PC-9 (cell line): ENCODE measurements around the gene ZNHIT1. TPM values are rescaled to one million over a fixed set of nuclear protein-coding genes. Genes with fewer than 3 reads are reported as not detected.

ENCODE experiments used
- BruUV-seq: library from RNA; stranded (reverse); fragments of 400-500 nt; replicated peaks from 2 replicates; lab custom pipeline; 2021; lab: Mats Ljungman, UMichigan
- CTCF ChIA-PET: fragments of 300-600 bp; sonication (Branson Sonifier 250); formaldehyde crosslinking; loops from one replicate; lab custom pipeline; 2022; ENCODE audit warnings: antibody characterized with exemption; lab: Charles Lee
- POLR2A ChIA-PET: fragments of 300-600 bp; sonication (Branson Sonifier 250); formaldehyde crosslinking; loops from one replicate; lab custom pipeline; 2022; ENCODE audit warnings: antibody characterized with exemption; ENCODE audit not compliant: unreplicated experiment; lab: Charles Lee
- DNase-seq, 2 experiments: peaks; one replicate each; pipeline versions ENCODE4 v3.0.0 to v3.0.0-alpha.2; 2015 to 2022; ENCODE audit warnings: mixed read lengths in 1 of 2
- H2AFZ ChIP-seq: fragments of 200-600 bp; sonication (generic); 2 replicates; pipeline ENCODE4 v1.8.1; 2017; ENCODE audit warnings: antibody characterized with exemption
- H3F3A ChIP-seq: fragments of 200-600 bp; sonication (generic); 2 replicates; pipeline ENCODE4 v1.8.1; 2017; ENCODE audit warnings: antibody characterized with exemption, mild to moderate bottlenecking, low read depth; ENCODE audit not compliant: insufficient read depth
- H3K27ac ChIP-seq: fragments of 200-600 bp; sonication (generic); 2 replicates; pipeline ENCODE4 v1.6.1; 2016; ENCODE audit warnings: mixed run types
- H3K27me3 ChIP-seq: fragments of 200-600 bp; sonication (generic); 2 replicates; pipeline ENCODE4 v1.6.1; 2016; ENCODE audit warnings: low read depth, mixed run types; ENCODE audit not compliant: insufficient read depth
- H3K36me3 ChIP-seq: fragments of 200-600 bp; sonication (generic); 2 replicates; pipeline ENCODE4 v1.6.1; 2016; ENCODE audit warnings: low read depth, mixed run types
- H3K4me1 ChIP-seq: fragments of 200-600 bp; sonication (generic); replicated peaks from 2 replicates; pipeline ENCODE4 v1.6.1; 2016; ENCODE audit warnings: mixed run types; ENCODE audit not compliant: insufficient read depth
- H3K4me2 ChIP-seq: fragments of 200-600 bp; sonication (generic); 2 replicates; pipeline ENCODE4 v1.6.1; 2017; ENCODE audit warnings: mixed run types
- H3K4me3 ChIP-seq: fragments of 200-600 bp; sonication (generic); 2 replicates; pipeline ENCODE4 v1.6.1; 2016; ENCODE audit warnings: mixed run types
- H3K79me2 ChIP-seq: fragments of 200-600 bp; sonication (generic); 2 replicates; pipeline ENCODE4 v1.6.1; 2017; ENCODE audit warnings: low read depth, mixed run types
- H3K9me2 ChIP-seq: fragments of 200-600 bp; sonication (generic); 2 replicates; pipeline ENCODE4 v1.8.1; 2017; ENCODE audit warnings: mild to moderate bottlenecking; ENCODE audit not compliant: insufficient read depth
- H3K9me3 ChIP-seq: fragments of 200-600 bp; sonication (generic); 2 replicates; pipeline ENCODE4 v1.8.1; 2016; ENCODE audit warnings: low read depth; ENCODE audit not compliant: insufficient read depth
- H4K20me1 ChIP-seq: fragments of 200-600 bp; sonication (generic); 2 replicates; pipeline ENCODE4 v1.8.1; 2017; ENCODE audit not compliant: insufficient read depth
- EZH2 ChIP-seq: fragments of 200-600 bp; sonication (generic); IDR thresholded peaks from 2 replicates; pipeline ENCODE4 v1.8.0; 2017; ENCODE audit warnings: antibody characterized with exemption, low read depth
- intact Hi-C: fragments of 100-400 bp; cut with micrococcal nuclease; formaldehyde crosslinking; loops from one replicate; pipeline ENCODE4 v1.10.0; 2022; ENCODE audit not compliant: unreplicated experiment
- total RNA-seq: library from RNA; stranded (reverse); gene quantifications from 2 replicates; pipeline ENCODE4 v1.2.3, GENCODE V29; 2021
- TF ChIP-seq, protein P1 (sequence below): fragments of 200-600 bp; sonication (generic); conservative IDR thresholded peaks from 2 replicates; pipeline ENCODE4 v1.6.1; 2017; ENCODE audit warnings: mixed run types, antibody characterized with exemption, mild to moderate bottlenecking, moderate library complexity

Gene ZNHIT1
- total RNA-seq, 1 experiment from 2014 or later = 110 TPM

DNA sequence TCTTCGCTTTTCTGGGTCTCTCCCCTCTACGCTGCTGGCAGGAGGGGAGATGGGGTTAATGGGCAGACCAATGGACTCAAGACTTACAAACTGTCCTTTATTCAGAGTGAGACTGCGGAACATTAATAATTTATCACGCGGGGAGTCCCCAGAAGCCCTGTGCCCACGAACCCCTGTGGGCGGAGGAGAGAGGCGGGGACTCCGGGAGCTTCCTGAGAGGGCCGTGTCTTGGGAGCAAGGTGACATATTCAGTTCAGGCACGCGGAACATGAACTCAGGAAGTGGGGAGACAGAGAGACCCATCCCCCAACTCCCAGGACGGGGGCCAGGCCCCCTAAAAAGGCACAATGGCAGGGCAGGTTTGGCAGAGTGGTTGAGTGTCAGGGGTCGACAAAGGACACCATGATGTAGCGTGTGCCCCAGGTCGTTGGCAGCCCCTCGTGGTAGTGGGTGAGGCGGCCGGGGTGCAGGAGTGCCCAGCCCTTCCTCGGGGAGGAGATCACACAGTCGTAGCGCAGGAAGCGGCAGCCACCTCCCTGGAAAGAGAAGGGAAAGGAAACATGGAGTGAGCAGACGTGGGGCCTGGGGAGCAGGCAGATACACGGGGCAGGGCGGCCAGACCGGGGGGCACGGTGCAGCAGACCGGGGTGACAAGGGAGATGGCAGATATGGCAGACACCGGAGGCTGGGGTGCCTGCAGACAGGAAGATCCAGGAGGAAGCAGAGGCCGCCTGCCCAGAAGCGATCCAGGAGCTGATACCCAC, 11.9 kb upstream of the ZNHIT1 start:
- Histone ChIP-seq H4K20me1 (no peaks in the 10 kb centered on the region), H3K36me3 (no peaks in the 10 kb centered on the region), H3K9me2 (no peaks in the 10 kb centered on the region), H3K27me3 (no peaks in the 10 kb centered on the region), H3F3A (no peaks in the 10 kb centered on the region), H3K9me3 (no peaks in the 10 kb centered on the region), H2AFZ (no peak overlapping the region), H3K4me1 (no peaks in the 10 kb centered on the region), H3K4me3 (no peak overlapping the region), H3K79me2 (no peaks in the 10 kb centered on the region), H3K27ac (no peak overlapping the region), H3K4me2 (no peak overlapping the region)
- CTCF ChIA-PET = interaction anchor here (0.5 kb wide), 1 partner anchor 40 kb away, joined by 8 read pairs; no protein-coding TSS in a partner anchor
- intact Hi-C loops = no loop called here
- POLR2A ChIA-PET = no interaction called here
- TF ChIP-seq EZH2 = no peak
- TF ChIP-seq, protein P1, sequence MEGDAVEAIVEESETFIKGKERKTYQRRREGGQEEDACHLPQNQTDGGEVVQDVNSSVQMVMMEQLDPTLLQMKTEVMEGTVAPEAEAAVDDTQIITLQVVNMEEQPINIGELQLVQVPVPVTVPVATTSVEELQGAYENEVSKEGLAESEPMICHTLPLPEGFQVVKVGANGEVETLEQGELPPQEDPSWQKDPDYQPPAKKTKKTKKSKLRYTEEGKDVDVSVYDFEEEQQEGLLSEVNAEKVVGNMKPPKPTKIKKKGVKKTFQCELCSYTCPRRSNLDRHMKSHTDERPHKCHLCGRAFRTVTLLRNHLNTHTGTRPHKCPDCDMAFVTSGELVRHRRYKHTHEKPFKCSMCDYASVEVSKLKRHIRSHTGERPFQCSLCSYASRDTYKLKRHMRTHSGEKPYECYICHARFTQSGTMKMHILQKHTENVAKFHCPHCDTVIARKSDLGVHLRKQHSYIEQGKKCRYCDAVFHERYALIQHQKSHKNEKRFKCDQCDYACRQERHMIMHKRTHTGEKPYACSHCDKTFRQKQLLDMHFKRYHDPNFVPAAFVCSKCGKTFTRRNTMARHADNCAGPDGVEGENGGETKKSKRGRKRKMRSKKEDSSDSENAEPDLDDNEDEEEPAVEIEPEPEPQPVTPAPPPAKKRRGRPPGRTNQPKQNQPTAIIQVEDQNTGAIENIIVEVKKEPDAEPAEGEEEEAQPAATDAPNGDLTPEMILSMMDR = no peak
- no TSS peak for BruUV-seq
- no peak for DNase-seq

DNA sequence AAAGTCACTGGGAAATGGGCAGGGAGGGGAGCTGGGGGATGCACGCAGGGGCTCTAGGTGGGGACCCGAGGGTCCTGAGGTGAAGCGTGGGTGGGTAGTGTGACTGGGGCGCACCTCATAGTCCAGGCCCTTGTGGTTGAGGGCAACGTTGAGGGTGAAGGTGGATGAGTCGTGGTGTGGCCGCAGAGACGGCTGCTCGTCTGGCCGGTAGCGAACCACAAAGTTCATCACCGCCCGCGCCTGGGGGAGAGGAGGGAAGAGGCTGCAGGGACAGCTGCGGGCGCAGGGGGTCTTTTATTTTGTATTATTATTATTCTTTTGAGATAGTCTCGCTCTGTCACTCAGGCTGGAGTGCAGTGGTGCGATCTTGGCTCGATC, 11.3 kb upstream of the ZNHIT1 start:
- Histone ChIP-seq H3K9me2 (no peaks in the 10 kb centered on the region), H3K79me2 (no peaks in the 10 kb centered on the region), H4K20me1 (no peaks in the 10 kb centered on the region), H2AFZ (no peak overlapping the region), H3F3A (no peaks in the 10 kb centered on the region), H3K36me3 (no peaks in the 10 kb centered on the region), H3K4me1 (no peaks in the 10 kb centered on the region), H3K27me3 (no peaks in the 10 kb centered on the region), H3K27ac (no peak overlapping the region), H3K4me2 (no peak overlapping the region), H3K9me3 (no peaks in the 10 kb centered on the region), H3K4me3 (no peak overlapping the region)
- ChIA-PET CTCF (no interaction called here), POLR2A (no interaction called here)
- no TSS peak for BruUV-seq
- DNase-seq = no peak
- intact Hi-C loops = no loop called here
- TF ChIP-seq, protein P1 = no peak

DNA sequence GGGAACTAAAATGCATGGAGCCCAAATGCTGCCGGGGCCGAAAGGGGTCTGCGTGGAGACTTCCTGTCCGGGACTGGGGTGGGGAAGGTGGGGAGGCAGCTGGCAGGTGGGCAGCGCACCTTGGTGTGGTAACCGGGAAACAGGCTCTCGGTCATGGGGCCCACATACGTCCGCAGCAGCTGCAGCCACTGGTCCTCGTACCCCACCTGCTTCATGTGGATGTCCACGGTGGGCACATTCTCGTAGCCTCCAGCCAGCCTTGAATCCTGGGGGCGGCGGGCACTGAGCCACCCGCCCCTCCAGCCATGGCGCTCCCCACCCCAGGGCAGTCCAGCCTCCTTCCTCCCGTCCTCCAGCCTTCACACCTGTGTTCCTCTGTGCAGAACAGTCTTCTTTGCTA, 10.5 kb upstream of the ZNHIT1 start:
- no peak overlapping the region for H2AFZ ChIP-seq
- no peaks in the 10 kb centered on the region for H3K27me3 ChIP-seq
- H3K4me2 ChIP-seq = no peak overlapping the region
- intact Hi-C loops = no loop called here
- H3K4me1 ChIP-seq = no peaks in the 10 kb centered on the region
- no peaks in the 10 kb centered on the region for H3F3A ChIP-seq
- H3K9me2 ChIP-seq = no peaks in the 10 kb centered on the region
- no TSS peak for BruUV-seq
- H4K20me1 ChIP-seq = no peaks in the 10 kb centered on the region
- H3K9me3 ChIP-seq = no peaks in the 10 kb centered on the region
- no peaks in the 10 kb centered on the region for H3K79me2 ChIP-seq
- TF ChIP-seq EZH2 = no peak
- TF ChIP-seq, protein P1 = no peak
- no peaks in the 10 kb centered on the region for H3K36me3 ChIP-seq
- H3K27ac ChIP-seq = no peak overlapping the region
- CTCF ChIA-PET = interaction anchor here (0.6 kb wide), 1 partner anchor 13 kb away, joined by 3 read pairs; no protein-coding TSS in a partner anchor
- POLR2A ChIA-PET = no interaction called here
- H3K4me3 ChIP-seq = no peak overlapping the region
- DNase-seq = no peak
